Stimulated activated CD4-positive, alpha-beta T cell treated with anti-CD3 and anti-CD28 coated beads, TNF-alpha, amount 100 ng/mL, for 24 hours (primary cell): ENCODE results near the gene NBPF20.
"Not testable (repeated sequence)": the region's sequence is repeated elsewhere in the genome, so short reads cannot be mapped to it uniquely, and the experiment has no call there.

Experiments used
- DNase-seq, 3 experiments: peaks; one replicate each; pipeline ENCODE4 v3.0.0-alpha.2; 2020; ENCODE audit warnings: low read depth in 3 of 3

Gene NBPF20

DNA sequence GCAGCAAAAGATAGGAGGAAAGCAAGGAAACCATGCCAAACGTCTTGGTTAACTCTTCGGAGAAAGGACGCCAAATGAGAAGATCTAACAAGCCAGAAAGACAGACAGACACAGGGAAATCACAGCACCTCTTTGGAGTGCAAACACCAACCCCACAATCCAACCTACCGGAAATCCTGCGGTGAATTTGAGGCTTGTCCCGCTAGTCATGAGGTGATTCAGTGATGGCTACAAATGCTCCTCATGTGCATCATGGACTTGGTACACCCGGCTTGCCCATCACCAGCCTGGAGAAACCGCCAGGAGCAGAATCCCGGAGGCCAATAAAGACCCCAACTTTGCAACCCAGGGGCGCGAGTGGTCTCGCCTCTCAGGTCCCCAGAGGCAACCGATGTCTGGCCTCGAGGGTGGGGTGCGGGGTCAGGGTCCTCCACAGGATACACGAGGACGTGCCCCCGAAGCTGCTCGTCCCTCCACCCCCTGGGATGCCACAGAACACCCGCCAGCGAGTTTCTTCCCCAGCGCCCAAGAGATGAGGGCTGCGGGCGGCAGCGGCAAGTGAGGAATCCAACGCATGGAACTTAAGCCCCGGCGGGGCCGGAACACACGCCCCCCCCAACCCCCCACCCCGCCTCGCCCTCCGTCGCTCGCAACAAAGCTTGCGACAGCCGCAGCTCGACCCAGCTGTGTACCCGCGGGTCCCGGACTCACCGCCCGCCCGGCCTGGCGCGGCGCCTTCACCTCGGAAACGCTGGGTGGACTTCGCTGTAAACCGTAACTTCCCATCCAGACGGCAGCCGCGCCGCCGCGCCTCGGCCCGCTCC lies 579 bp downstream of the NBPF20 start:
- DNase-seq, result peak in 1 of 3 experiments; percentile 39

DNA sequence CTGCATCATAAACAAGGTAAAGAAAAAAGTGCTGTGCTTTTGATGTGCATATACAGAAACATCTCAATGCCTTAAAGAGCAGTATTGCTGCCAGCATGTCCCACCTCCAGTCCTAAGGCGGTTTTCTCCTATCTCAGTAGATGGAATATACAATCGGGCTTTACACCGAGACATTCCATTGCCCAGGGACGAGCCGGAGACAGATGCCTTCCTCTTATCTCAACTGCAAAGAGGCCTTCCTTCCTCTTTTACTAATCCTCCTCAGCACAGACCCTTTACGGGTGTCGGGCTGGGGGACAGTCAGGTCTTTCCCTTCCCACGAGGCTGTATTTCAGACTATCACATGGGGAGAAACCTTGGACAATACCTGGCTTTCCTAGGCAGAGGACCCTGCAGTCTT lies 10.3 kb downstream of the NBPF20 start:
- not testable (repeated sequence) for DNase-seq

DNA sequence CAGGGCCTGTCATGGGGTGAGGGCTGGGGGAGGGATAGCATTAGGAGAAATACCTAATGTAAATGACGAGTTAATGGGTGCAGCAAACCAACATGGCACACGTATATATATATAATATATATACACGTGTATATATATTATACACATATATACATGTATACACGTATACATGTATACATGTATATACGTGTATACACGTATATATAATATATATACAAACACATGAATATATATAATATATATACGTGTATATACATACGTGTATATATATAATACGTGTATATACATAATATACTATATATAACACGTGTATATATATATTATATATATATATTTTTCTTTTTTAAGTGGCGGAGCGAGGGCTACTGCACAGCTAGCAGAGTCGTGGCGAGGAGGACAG lies 18.1 kb downstream of the NBPF20 start:
- not testable (repeated sequence) for DNase-seq

DNA sequence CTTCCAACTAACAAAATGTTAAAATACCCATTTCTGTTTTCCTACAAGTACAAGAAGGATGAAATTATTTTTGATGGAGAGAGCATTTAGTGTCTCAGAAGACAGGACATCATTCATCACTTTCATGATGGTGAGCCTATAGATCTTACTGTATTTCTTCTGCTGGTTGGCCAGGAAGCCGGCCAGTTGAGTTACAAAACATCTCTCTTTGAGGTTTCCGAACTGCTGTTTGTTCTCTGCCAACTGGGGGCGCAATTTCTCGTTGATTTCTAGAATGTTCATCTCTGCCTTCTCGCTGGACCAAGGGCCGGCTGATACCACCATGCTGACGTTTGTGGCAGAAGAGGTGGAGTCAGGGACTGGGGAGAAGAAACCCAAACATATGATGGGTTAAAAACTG lies 20.5 kb downstream of the NBPF20 start:
- not testable (repeated sequence) for DNase-seq

DNA sequence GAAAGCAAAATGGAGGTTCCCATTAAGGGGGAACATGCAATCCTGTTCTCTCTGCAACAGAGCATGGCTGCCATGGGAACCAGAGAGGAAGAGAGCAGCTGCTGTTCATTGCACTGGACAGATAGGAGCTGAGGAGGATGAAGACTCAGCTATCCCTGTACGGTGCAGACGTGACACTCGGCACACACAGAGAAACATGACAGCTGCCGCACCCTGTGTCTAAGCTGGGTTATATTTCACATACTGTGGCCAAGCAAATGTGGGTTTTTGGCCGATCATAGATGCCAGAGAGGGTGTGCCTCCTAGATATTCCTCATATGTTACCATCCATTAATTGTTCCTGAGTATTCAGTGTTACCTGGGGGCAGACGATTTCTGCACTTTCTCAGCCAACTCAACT lies 24.7 kb downstream of the NBPF20 start:
- DNase-seq, result not testable (repeated sequence)
